Heart right ventricle (tissue), 16 donors: ENCODE results near the gene STEAP2. TPM values are rescaled to one million over a fixed set of nuclear protein-coding genes. Genes with fewer than 3 reads are reported as not detected.

ENCODE experiments used
- ATAC-seq, 8 donors: fragments of 200-7000 bp; cut with Tn5 transposase; one replicate each; pipeline ENCODE4 v1.9.1; 2020; ENCODE audit warnings: mild to moderate bottlenecking in 8 of 8, moderate library complexity in 8 of 8, moderate number of reproducible peaks in 1 of 8
- DNase-seq, 2 donors: peaks; one replicate each; pipeline ENCODE4 v3.0.0-alpha.2; 2020
- H3K27ac ChIP-seq, 10 donors: fragments of 200-600 bp; sonication (generic) in 2 of 10; one replicate each; pipeline versions ENCODE4 v1.5.0 to v1.8.0; 2020 to 2022; ENCODE audit warnings: mild to moderate bottlenecking in 3 of 10
- H3K27me3 ChIP-seq, 7 donors: fragments of 200-600 bp; one replicate each; pipeline ENCODE4 v1.8.0; 2021 to 2022; ENCODE audit warnings: mild to moderate bottlenecking in 2 of 7
- H3K36me3 ChIP-seq, 9 donors: fragments of 200-600 bp; sonication (generic) in 1 of 9; one replicate each; pipeline versions ENCODE4 v1.5.0 to v1.8.0; 2020 to 2022; ENCODE audit warnings: mild to moderate bottlenecking in 2 of 9
- H3K4me1 ChIP-seq, 9 donors: fragments of 200-600 bp; sonication (generic) in 1 of 9; one replicate each; pipeline versions ENCODE4 v1.5.0 to v1.8.0; 2020 to 2022; ENCODE audit warnings: mild to moderate bottlenecking in 4 of 9
- H3K4me3 ChIP-seq, 10 donors: fragments of 200-600 bp; sonication (generic) in 2 of 10; one replicate each; pipeline versions ENCODE4 v1.5.0 to v1.8.0; 2020 to 2022; ENCODE audit warnings: mild to moderate bottlenecking in 7 of 10, moderate library complexity in 2 of 10
- H3K9me3 ChIP-seq, 11 donors: fragments of 200-600 bp in 10 of 11; sonication (generic) in 2 of 11; one replicate each; pipeline versions ENCODE4 v1.5.0 to v1.8.0; 2013 to 2022; ENCODE audit warnings: mild to moderate bottlenecking in 2 of 11, control low read depth in 1 of 11, moderate library complexity in 1 of 11
- WGBS, 2 donors: extraction: QIAGEN DNeasy Blood & Tissue Kit; methylation state at CpG; one replicate each; pipeline ENCODE4 v1.1.7; 2013; ENCODE audit warnings: inconsistent platforms in 1 of 2; 5-methylcytosine and 5-hydroxymethylcytosine counted together
- intact Hi-C, 10 donors: fragments of 100-400 bp; cut with DNase I; formaldehyde crosslinking; loops; one replicate each; pipeline versions ENCODE4 v1.11.1 to v1.14.2; 2022
- polyA plus RNA-seq, 2 donors: library from polyadenylated mRNA; stranded (reverse); fragments of 200-250 nt; gene quantifications; one replicate each; pipeline ENCODE4 v1.2.3, GENCODE V29; 2013
- total RNA-seq, 10 donors: library from RNA; stranded (reverse); fragmentation: NEBNext Ultra II Directional in 3 of 10; extraction: Animal tissue kit (Norgen Biotek cat#: 25700) in 3 of 10; gene quantifications; one replicate each; pipeline versions ENCODE4 v1.2.1 to v1.2.4, GENCODE V29; 2021 to 2023
- TF ChIP-seq, protein P1 (sequence below), 9 donors: fragments of 200-600 bp; sonication (generic) in 2 of 9; IDR thresholded peaks; one replicate each; pipeline versions ENCODE4 v1.5.0 to v1.8.0; 2021 to 2022; ENCODE audit warnings: antibody characterized with exemption in 9 of 9, mild to moderate bottlenecking in 5 of 9, moderate library complexity in 1 of 9
- donor health status: Arrhythmogenic right ventricular cardiomyopathy.
- donor health status: ischemic (EF 13 %, LVEDD 7.1; RV severe dilation, severe dysfunction).
- donor health status: healthy with polysubstance abuse.
- donor health status: DM: no; HTN: yes; CAD: no.
- donor health status: DM: no; HTN: no; CAD: no.
- donor health status: ischemic (EF 25% LVEDD 6.9; RV normal size, moderate dysfunction).
- donor health status: ischemic (EF 25% LVEDD 5.7; RV mildly dilated, moderate dysfunction).
- donor health status: healthy.
- donor health status: DM: yes; HTN: yes; CAD: no.
- donor health status: Ischemic cardiomyopathy.
- donor health status: ischemic (EF 35%, LVEDD 5.7; RV mildly dilated, moderate dysfunction).
- donor health status: nonischemic (EF 11% LVEDD 7.7; RV severe dilation, severe dysfunction).
- donor health status: DM: yes; HTN: yes; CAD: no.
- donor health status: PGD.
- donor health status: ischemic (EF 29% LVEDD 5.4; RV normal size, mild dysfunction).
- donor health status: nonischemic (EF 23%, LVEDD 6.1; RV moderate dilation, normal function).

Gene STEAP2
- total and polyA plus RNA-seq, 12 donors = 1.4 to 12.8 (median 6.6) TPM

GRCh38 chr7:90276033-90276728, 64.6 kb downstream of the STEAP2 start:
- Histone ChIP-seq H3K36me3 (peaks cover 0 to 19% (median 0%) of the 10 kb centered on the region in 9 donors), H3K27me3 (no peaks in the 10 kb centered on the region), H3K27ac (no peak overlapping the region), H3K9me3 (no peaks in the 10 kb centered on the region), H3K4me1 (no peaks in the 10 kb centered on the region), H3K4me3 (no peak overlapping the region)
- no peak for ATAC-seq
- intact Hi-C loops = loop anchor here in 1 of 10 donors (10.0 kb wide), 1 partner anchor 149 kb away; no protein-coding TSS in a partner anchor
- WGBS, 2 donors = 71 to 72% methylated on average over 5 of the region's 5 CpGs
- DNase-seq = no peak
- TF ChIP-seq, protein P1, sequence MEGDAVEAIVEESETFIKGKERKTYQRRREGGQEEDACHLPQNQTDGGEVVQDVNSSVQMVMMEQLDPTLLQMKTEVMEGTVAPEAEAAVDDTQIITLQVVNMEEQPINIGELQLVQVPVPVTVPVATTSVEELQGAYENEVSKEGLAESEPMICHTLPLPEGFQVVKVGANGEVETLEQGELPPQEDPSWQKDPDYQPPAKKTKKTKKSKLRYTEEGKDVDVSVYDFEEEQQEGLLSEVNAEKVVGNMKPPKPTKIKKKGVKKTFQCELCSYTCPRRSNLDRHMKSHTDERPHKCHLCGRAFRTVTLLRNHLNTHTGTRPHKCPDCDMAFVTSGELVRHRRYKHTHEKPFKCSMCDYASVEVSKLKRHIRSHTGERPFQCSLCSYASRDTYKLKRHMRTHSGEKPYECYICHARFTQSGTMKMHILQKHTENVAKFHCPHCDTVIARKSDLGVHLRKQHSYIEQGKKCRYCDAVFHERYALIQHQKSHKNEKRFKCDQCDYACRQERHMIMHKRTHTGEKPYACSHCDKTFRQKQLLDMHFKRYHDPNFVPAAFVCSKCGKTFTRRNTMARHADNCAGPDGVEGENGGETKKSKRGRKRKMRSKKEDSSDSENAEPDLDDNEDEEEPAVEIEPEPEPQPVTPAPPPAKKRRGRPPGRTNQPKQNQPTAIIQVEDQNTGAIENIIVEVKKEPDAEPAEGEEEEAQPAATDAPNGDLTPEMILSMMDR (IDR thresholded peaks at IDR 0.05) = no peak

Other genes with a start within 250 kb of the STEAP2 start
- 1 to 10 TPM in 4 of 10 donors, under 1 TPM in 4, not detected in 2; 0.31 to 3.7 (median 0.99) TPM for gene STEAP1, start 57.3 kb upstream of the STEAP2 start, total RNA-seq
- gene STEAP1, start 57.3 kb upstream of the STEAP2 start, polyA plus RNA-seq = under 1 TPM; 0.29 to 0.80 TPM
- 1 to 10 TPM; 1.0 to 4.1 (median 2.8) TPM for gene CFAP69, start 33.4 kb downstream of the STEAP2 start, total RNA-seq
- gene CFAP69, start 33.4 kb downstream of the STEAP2 start, polyA plus RNA-seq = 1 to 10 TPM in 1 of 2 donors, under 1 TPM in 1; 0.68 to 4.2 TPM
- not detected for gene FAM237B, start 109.6 kb downstream of the STEAP2 start, total RNA-seq
- gene FAM237B, start 109.6 kb downstream of the STEAP2 start, polyA plus RNA-seq = not detected
- gene GTPBP10, start 135.0 kb downstream of the STEAP2 start, total RNA-seq = 10 to 100 TPM; 20.2 to 27.6 (median 23.7) TPM
- 10 to 100 TPM; 15.5 to 20.3 TPM for gene GTPBP10, start 135.0 kb downstream of the STEAP2 start, polyA plus RNA-seq
- 10 to 100 TPM; 25.3 to 47.6 (median 38.2) TPM for gene CLDN12, start 191.7 kb downstream of the STEAP2 start, total RNA-seq
- 10 to 100 TPM; 12.6 to 38.3 TPM for gene CLDN12, start 191.7 kb downstream of the STEAP2 start, polyA plus RNA-seq